Peyer's patch (tissue), 4 donors: ENCODE results near the gene SETD6. TPM values are rescaled to one million over a fixed set of nuclear protein-coding genes. Genes with fewer than 3 reads are reported as not detected.
A peak's percentile ranks its signal among the peaks of the same experiment; 100 is the strongest.

ENCODE experiments used
- DNase-seq, 3 donors: peaks; one replicate each; pipeline ENCODE4 v3.0.0-alpha.2; 2017 to 2019
- H3K27ac ChIP-seq, 4 donors: fragments of 200-600 bp; sonication (generic); one replicate each; pipeline ENCODE4 v1.5.1; 2016 to 2019
- H3K27me3 ChIP-seq, 2 donors: fragments of 200-600 bp; sonication (generic); one replicate each; pipeline ENCODE4 v1.5.1; 2019
- H3K36me3 ChIP-seq, 3 donors: fragments of 200-600 bp; sonication (generic); one replicate each; pipeline ENCODE4 v1.5.1; 2016 to 2019
- H3K4me1 ChIP-seq, 4 donors: fragments of 200-600 bp; sonication (generic); one replicate each; pipeline ENCODE4 v1.5.1; 2016 to 2019
- H3K4me3 ChIP-seq, 4 donors: fragments of 200-600 bp; sonication (generic); 1 replicate in 3 of 4; 2 replicates in 1 of 4; pipeline ENCODE4 v1.5.1; 2016 to 2019; ENCODE audit warnings: mild to moderate bottlenecking in 1 of 4
- H3K9me3 ChIP-seq, 4 donors: fragments of 200-600 bp; sonication (generic); one replicate each; pipeline ENCODE4 v1.5.1; 2016 to 2019; ENCODE audit warnings: mild to moderate bottlenecking in 1 of 4
- POLR2A ChIP-seq, 2 donors: fragments of 450-650 bp; IDR thresholded peaks; one replicate each; pipeline ENCODE4 v1.5.1; 2017; ENCODE audit warnings: antibody characterized with exemption in 2 of 2, mild to moderate bottlenecking in 2 of 2, moderate library complexity in 2 of 2
- total RNA-seq, 4 donors: library from RNA; depleted of rRNA; stranded (reverse); fragments of >200 nt; gene quantifications; one replicate each; pipeline ENCODE4 v1.1.0, GENCODE V29; 2016
- TF ChIP-seq, protein P1 (sequence below), 6 experiments: fragments of 450-650 bp in 4 of 6; fragments of 200-600 bp in 2 of 6; sonication (generic) in 1 of 6; IDR thresholded peaks; one replicate each; pipeline ENCODE4 v1.5.1; 2017 to 2019; ENCODE audit warnings: antibody characterized with exemption in 6 of 6, mild to moderate bottlenecking in 3 of 6, moderate library complexity in 1 of 6

The SETD6 gene
- total RNA-seq, 4 donors from 2014 or later = 27.3 to 60.5 (median 34.4) TPM

DNA sequence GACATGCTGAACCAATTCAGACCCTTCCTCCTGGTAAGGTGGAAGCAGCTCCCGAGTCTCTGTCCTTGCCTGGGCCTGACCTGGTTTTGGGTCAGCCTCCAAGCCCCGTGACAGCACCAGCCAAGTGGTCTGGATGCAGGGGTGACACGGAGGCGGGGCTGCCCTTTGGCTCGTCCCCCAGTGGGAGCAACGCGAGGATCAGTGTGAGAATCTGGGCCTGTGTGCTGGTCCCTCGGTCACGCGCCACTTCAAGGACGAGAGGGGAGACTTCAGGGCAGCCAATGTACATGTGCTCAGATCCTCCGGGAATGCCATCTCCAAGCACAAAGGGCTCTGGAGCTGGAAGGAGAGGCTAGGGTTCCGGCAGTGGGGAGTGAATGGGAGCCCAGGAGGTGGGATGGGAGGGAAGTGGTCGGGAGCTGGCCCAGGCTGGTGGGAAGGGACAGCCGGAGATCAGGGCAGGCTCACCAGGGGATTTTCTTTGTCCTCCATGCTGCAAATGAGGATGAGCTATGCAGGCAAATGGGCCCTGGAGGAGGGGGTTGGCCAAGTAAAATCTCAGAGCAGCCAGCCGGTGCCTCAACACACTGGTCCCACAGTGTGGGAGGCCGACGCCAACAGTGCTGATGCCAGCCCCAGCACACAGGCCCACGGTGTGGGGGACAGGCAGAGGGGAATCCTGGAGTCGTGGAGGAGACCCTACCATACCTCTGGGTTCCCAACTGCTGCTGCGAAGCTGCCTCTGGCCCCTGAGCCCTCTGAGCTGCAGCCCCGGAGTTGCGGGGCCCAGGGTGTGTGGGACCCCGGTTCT, 19.6 kb upstream of the SETD6 start:
- H3K4me3 ChIP-seq = no peak overlapping the region
- peaks cover 0 to 8% (median 6%) of the 10 kb centered on the region in 4 donors for H3K4me1 ChIP-seq
- H3K27ac ChIP-seq = peak overlapping the region in 1 of 4 donors; percentile 22
- H3K27me3 ChIP-seq = peaks cover 0 to 3% of the 10 kb centered on the region in 2 donors
- H3K9me3 ChIP-seq = no peaks in the 10 kb centered on the region
- no peak for DNase-seq
- no peaks in the 10 kb centered on the region for H3K36me3 ChIP-seq
- TF ChIP-seq, protein P1, sequence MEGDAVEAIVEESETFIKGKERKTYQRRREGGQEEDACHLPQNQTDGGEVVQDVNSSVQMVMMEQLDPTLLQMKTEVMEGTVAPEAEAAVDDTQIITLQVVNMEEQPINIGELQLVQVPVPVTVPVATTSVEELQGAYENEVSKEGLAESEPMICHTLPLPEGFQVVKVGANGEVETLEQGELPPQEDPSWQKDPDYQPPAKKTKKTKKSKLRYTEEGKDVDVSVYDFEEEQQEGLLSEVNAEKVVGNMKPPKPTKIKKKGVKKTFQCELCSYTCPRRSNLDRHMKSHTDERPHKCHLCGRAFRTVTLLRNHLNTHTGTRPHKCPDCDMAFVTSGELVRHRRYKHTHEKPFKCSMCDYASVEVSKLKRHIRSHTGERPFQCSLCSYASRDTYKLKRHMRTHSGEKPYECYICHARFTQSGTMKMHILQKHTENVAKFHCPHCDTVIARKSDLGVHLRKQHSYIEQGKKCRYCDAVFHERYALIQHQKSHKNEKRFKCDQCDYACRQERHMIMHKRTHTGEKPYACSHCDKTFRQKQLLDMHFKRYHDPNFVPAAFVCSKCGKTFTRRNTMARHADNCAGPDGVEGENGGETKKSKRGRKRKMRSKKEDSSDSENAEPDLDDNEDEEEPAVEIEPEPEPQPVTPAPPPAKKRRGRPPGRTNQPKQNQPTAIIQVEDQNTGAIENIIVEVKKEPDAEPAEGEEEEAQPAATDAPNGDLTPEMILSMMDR (IDR thresholded peaks at IDR 0.05) = no peak
- TF ChIP-seq POLR2A (IDR thresholded peaks at IDR 0.05) = no peak

DNA sequence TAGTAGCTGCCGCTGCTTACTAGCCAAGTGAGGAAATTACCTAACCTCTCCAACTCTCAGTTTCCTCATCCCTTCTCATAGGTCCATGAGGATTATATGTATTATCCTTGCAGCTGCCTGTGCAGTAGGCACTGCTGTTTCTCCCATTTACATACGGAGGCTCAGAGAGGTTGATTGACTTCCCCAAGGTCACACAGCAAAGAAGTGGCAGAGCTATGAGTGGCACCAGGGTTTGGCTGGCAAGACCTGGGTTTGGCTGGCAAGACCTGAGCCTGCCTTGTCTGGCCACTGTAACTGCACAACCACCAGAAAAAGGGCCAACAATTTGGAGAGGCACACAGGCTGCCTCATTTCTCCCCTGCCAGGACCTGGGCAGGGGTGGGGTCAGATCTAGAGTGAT, 17.8 kb upstream of the SETD6 start:
- no peak for DNase-seq
- Histone ChIP-seq H3K4me1 (peaks cover 0 to 20% (median 12%) of the 10 kb centered on the region in 4 donors), H3K27me3 (peaks cover 0 to 6% of the 10 kb centered on the region in 2 donors), H3K4me3 (no peak overlapping the region), H3K36me3 (no peaks in the 10 kb centered on the region), H3K27ac (no peak overlapping the region), H3K9me3 (no peaks in the 10 kb centered on the region)
- no peak for TF ChIP-seq POLR2A (IDR thresholded peaks at IDR 0.05)
- TF ChIP-seq, protein P1 (IDR thresholded peaks at IDR 0.05) = no peak

DNA sequence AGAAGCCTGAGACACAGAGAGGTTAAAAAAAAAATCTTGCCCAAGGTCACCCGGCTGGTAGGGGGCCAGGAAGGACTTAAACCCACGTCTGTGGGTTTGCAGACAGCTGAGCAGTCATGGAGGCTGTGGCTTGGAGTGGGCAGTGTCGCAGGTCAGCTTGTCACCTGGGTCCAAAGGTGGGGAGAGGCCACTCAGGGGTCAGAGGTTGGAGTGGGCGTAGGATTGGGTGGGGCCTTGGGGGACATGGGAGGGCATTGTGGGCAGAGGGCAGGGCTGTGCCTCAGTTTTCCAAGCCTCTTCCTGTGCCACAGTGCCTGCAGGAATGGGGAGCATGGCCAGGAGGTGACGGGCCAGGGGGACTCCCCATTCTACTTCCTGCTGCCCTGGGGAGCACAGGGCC, 17.4 kb upstream of the SETD6 start:
- no peak for TF ChIP-seq POLR2A (IDR thresholded peaks at IDR 0.05)
- TF ChIP-seq, protein P1 (IDR thresholded peaks at IDR 0.05) = no peak
- Histone ChIP-seq H3K9me3 (no peaks in the 10 kb centered on the region), H3K4me1 (peaks cover 0 to 20% (median 12%) of the 10 kb centered on the region in 4 donors), H3K27ac (no peak overlapping the region), H3K36me3 (no peaks in the 10 kb centered on the region), H3K27me3 (peaks cover 0 to 6% of the 10 kb centered on the region in 2 donors), H3K4me3 (no peak overlapping the region)
- no peak for DNase-seq

DNA sequence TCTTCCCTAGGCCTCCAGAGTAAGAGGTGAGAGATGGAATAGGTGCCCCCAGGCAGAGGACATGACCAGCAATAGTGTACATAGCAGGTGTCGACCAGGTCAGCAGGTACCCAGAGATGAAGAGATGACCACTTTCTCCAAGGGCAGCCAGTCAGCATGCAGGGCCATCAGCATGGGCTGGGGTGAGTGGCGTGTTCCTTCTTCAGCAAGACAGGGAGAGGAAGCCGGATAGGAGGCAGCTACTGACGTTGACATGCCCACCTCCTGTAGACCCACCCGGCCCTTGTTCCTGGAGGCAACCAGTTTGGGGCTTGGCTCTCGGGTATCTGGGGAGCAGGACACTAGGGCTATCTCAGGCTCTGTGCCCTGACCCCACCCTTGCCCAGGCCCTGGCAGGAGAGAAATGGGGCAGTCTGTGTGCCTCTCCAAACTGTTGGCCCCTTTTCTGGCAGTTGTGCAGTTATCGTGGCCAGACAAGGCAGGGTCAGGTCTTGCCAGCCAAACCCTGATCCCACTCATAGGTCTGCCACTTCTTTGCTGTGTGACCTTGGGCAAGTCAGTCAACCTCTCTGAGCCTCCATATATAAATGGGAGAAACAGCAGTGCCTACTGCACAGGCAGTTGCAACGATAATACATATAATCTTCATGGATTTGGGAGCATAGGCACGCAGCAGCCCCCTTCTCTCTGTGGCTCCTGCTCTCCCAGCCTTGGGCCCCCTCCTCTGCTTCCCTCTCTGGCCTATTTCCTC, 16.8 kb upstream of the SETD6 start:
- Histone ChIP-seq H3K27ac (no peak overlapping the region), H3K27me3 (peaks cover 0 to 9% of the 10 kb centered on the region in 2 donors), H3K4me1 (peaks cover 0 to 20% (median 12%) of the 10 kb centered on the region in 4 donors), H3K9me3 (no peaks in the 10 kb centered on the region), H3K36me3 (no peaks in the 10 kb centered on the region), H3K4me3 (no peak overlapping the region)
- TF ChIP-seq POLR2A (IDR thresholded peaks at IDR 0.05) = no peak
- TF ChIP-seq, protein P1 (IDR thresholded peaks at IDR 0.05) = no peak
- DNase-seq = no peak

DNA sequence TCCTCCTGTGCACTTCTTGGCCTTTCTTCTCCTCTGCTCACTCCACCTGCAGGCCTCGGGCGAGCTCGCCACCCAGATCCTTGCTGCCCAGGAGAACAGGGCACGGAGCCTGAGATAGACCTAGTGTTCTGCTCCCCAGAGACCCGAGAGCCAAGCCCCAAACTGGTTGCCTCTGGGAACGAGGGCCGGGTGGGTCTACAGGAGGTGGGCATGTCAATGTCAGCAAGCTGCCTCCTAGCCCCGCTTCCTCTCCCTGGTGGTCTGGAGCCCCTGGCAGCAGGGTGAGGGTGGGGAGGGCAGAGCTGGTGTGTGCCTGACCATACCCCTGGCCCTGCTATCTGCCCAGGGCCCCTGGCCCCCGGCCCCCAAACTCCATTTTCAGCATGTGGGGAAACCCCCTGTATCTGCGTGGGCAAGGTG, 16.2 kb upstream of the SETD6 start:
- peaks cover 0 to 20% (median 12%) of the 10 kb centered on the region in 4 donors for H3K4me1 ChIP-seq
- H3K9me3 ChIP-seq = no peaks in the 10 kb centered on the region
- H3K4me3 ChIP-seq = no peak overlapping the region
- H3K27me3 ChIP-seq = peaks cover 0 to 9% of the 10 kb centered on the region in 2 donors
- TF ChIP-seq, protein P1 (IDR thresholded peaks at IDR 0.05) = no peak
- TF ChIP-seq POLR2A (IDR thresholded peaks at IDR 0.05) = no peak
- no peak for DNase-seq
- no peaks in the 10 kb centered on the region for H3K36me3 ChIP-seq
- H3K27ac ChIP-seq = no peak overlapping the region
